ENCODE data around the gene ERC2.

Gene ERC2

GRCh38 chr3:56471771-56472170, 3.5 kb upstream of the ERC2 start:
- peaks cover 50% of the 10 kb centered on the region for H3K27me3 ChIP-seq (ENCODE audit: insufficient read depth, low read length)
- no peaks in the 10 kb centered on the region for H3K4me1 ChIP-seq (ENCODE audit: control insufficient read depth, insufficient read depth, low read length, unreplicated experiment)
- H3K36me3 ChIP-seq (ENCODE audit: insufficient read depth, low read length) = no peaks in the 10 kb centered on the region
- no peak overlapping the region for H2AFZ ChIP-seq (ENCODE audit: low read length, unreplicated experiment)
- no peak overlapping the region for H3K4me3 ChIP-seq (ENCODE audit: low read depth, low read length)
- H3K27ac ChIP-seq (ENCODE audit: low read depth, low read length) = no peak overlapping the region
- no peaks in the 10 kb centered on the region for H3K79me2 ChIP-seq (ENCODE audit: control insufficient read depth, insufficient read depth, low read length, unreplicated experiment)

- H2AFZ ChIP-seq (ENCODE audit: low read length, unreplicated experiment) = no peak overlapping the region
- no peak overlapping the region for H3K27ac ChIP-seq (ENCODE audit: low read depth, low read length)
- H3K4me1 ChIP-seq (ENCODE audit: control insufficient read depth, insufficient read depth, low read length, unreplicated experiment) = no peaks in the 10 kb centered on the region
- no peaks in the 10 kb centered on the region for H3K36me3 ChIP-seq (ENCODE audit: insufficient read depth, low read length)
- H3K4me3 ChIP-seq (ENCODE audit: low read depth, low read length) = no peak overlapping the region
- peaks cover 69% of the 10 kb centered on the region for H3K27me3 ChIP-seq (ENCODE audit: insufficient read depth, low read length)
- no peaks in the 10 kb centered on the region for H3K79me2 ChIP-seq (ENCODE audit: control insufficient read depth, insufficient read depth, low read length, unreplicated experiment)
Measured at GRCh38 chr3:56469141-56469540, 874 bp upstream of the ERC2 start.

GRCh38 chr3:56467801-56468183, 475 bp downstream of the ERC2 start:
- peak overlapping the region; percentile 47 for H3K4me3 ChIP-seq (ENCODE audit: low read depth, low read length)
- H3K27ac ChIP-seq (ENCODE audit: low read depth, low read length) = no peak overlapping the region
- H2AFZ ChIP-seq (ENCODE audit: low read length, unreplicated experiment) = no peak overlapping the region

GRCh38 chr3:56467108-56467507, 1.2 kb downstream of the ERC2 start:
- no peaks in the 10 kb centered on the region for H3K4me1 ChIP-seq (ENCODE audit: control insufficient read depth, insufficient read depth, low read length, unreplicated experiment)
- H3K36me3 ChIP-seq (ENCODE audit: insufficient read depth, low read length) = no peaks in the 10 kb centered on the region
- no peaks in the 10 kb centered on the region for H3K79me2 ChIP-seq (ENCODE audit: control insufficient read depth, insufficient read depth, low read length, unreplicated experiment)
- H3K27ac ChIP-seq (ENCODE audit: low read depth, low read length) = no peak overlapping the region
- H3K4me3 ChIP-seq (ENCODE audit: low read depth, low read length) = no peak overlapping the region
- H3K27me3 ChIP-seq (ENCODE audit: insufficient read depth, low read length) = peaks cover 75% of the 10 kb centered on the region
- H2AFZ ChIP-seq (ENCODE audit: low read length, unreplicated experiment) = no peak overlapping the region

More at GRCh38 chr3:56467801-56468183, 475 bp downstream of the ERC2 start:
- Histone ChIP-seq H3K36me3 (ENCODE audit: insufficient read depth, low read length) (no peaks in the 10 kb centered on the region), H3K4me1 (ENCODE audit: control insufficient read depth, insufficient read depth, low read length, unreplicated experiment) (no peaks in the 10 kb centered on the region), H3K27me3 (ENCODE audit: insufficient read depth, low read length) (peaks cover 69% of the 10 kb centered on the region), H3K79me2 (ENCODE audit: control insufficient read depth, insufficient read depth, low read length, unreplicated experiment) (no peaks in the 10 kb centered on the region)

- Histone ChIP-seq H3K36me3 (ENCODE audit: insufficient read depth, low read length) (no peaks in the 10 kb centered on the region), H3K27me3 (ENCODE audit: insufficient read depth, low read length) (peaks cover 37% of the 10 kb centered on the region; the same call in 1 of the 2 replicates), H3K4me3 (ENCODE audit: low read depth, low read length) (no peak overlapping the region), H3K27ac (ENCODE audit: low read depth, low read length) (no peak overlapping the region), H3K79me2 (ENCODE audit: control insufficient read depth, insufficient read depth, low read length, unreplicated experiment) (no peaks in the 10 kb centered on the region), H2AFZ (ENCODE audit: low read length, unreplicated experiment) (no peak overlapping the region), H3K4me1 (ENCODE audit: control insufficient read depth, insufficient read depth, low read length, unreplicated experiment) (no peaks in the 10 kb centered on the region)
Measured at GRCh38 chr3:56459719-56460118, 8.5 kb downstream of the ERC2 start.

DNA sequence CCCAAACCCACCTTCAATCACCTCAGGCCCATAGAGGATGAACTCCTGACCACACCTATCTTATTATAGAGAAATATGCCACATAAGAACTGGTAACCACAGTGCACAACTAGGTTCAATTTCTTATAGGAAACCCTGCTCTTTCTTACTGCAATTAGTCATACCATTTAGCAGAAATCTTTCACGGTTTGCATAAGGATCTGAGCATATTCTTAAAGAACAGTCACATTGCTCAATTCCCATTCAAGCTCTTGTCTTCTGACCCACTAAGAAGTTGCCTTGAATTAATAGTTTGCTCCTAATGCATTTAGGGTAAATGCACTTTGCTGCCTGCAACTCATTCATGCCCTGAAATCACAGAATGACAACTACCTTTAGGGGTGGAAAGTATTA, 9.2 kb downstream of the ERC2 start:
- no peak overlapping the region for H3K27ac ChIP-seq (ENCODE audit: low read depth, low read length)
- no peaks in the 10 kb centered on the region for H3K36me3 ChIP-seq (ENCODE audit: insufficient read depth, low read length)
- H3K4me1 ChIP-seq (ENCODE audit: control insufficient read depth, insufficient read depth, low read length, unreplicated experiment) = no peaks in the 10 kb centered on the region
- no peak overlapping the region for H2AFZ ChIP-seq (ENCODE audit: low read length, unreplicated experiment)
- peaks cover 35% of the 10 kb centered on the region; the same call in 1 of the 2 replicates for H3K27me3 ChIP-seq (ENCODE audit: insufficient read depth, low read length)
- no peaks in the 10 kb centered on the region for H3K79me2 ChIP-seq (ENCODE audit: control insufficient read depth, insufficient read depth, low read length, unreplicated experiment)
- no peak overlapping the region for H3K4me3 ChIP-seq (ENCODE audit: low read depth, low read length)

DNA sequence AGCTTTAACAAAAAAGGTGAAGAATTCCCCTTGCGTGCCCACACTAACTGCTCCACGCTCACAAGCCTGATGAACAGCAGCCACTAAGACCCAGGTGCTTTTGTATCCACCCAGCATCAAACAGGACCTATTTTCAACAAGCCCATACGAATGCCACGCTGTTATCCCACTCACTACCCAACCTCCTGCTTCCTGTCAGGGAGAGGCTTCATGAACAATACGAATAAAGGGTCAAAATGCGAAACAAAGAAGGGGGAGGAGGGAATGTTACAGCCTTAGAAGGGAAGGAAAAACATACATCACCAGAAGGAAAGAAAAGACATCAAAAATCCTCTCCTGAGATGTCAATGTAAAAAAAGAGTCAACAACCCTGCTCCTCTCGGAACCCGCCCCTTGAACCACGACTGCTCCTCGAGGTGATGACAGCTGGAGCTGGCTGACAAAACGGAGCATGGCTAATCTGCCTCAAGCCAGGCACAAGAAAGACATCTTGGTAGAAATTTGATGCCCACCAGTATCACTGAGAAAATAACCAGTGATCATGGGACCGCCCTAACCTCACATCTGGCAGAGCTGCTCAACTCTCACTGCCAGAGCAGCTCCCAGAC, 9.7 kb downstream of the ERC2 start:
- no peak overlapping the region for H2AFZ ChIP-seq (ENCODE audit: low read length, unreplicated experiment)
- no peak overlapping the region for H3K4me3 ChIP-seq (ENCODE audit: low read depth, low read length)
- H3K27ac ChIP-seq (ENCODE audit: low read depth, low read length) = no peak overlapping the region
- H3K36me3 ChIP-seq (ENCODE audit: insufficient read depth, low read length) = no peaks in the 10 kb centered on the region
- peaks cover 36% of the 10 kb centered on the region; the same call in 1 of the 2 replicates for H3K27me3 ChIP-seq (ENCODE audit: insufficient read depth, low read length)
- H3K4me1 ChIP-seq (ENCODE audit: control insufficient read depth, insufficient read depth, low read length, unreplicated experiment) = no peaks in the 10 kb centered on the region
- no peaks in the 10 kb centered on the region for H3K79me2 ChIP-seq (ENCODE audit: control insufficient read depth, insufficient read depth, low read length, unreplicated experiment)

DNA sequence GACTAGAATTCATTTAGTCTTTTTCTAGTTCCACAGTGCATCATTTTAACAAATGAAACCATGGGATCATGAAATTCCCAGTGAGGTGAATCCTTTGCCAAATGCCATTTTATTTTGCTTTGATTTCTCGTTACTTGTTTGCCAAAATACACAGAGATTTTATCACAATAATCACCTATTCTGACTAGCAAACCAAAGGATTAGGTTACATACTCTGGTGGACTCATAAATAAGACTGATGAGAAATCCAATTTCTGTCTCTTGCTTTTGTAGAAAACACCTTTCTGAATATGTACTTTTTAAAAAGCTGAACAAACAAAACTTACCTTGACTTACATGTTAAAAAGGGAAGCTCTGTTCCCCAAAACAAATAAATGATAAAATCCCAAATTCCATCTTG, 12.2 kb downstream of the ERC2 start:
- Histone ChIP-seq H3K79me2 (ENCODE audit: control insufficient read depth, insufficient read depth, low read length, unreplicated experiment) (no peaks in the 10 kb centered on the region), H3K27me3 (ENCODE audit: insufficient read depth, low read length) (peaks cover 29% of the 10 kb centered on the region; the same call in 1 of the 2 replicates), H3K27ac (ENCODE audit: low read depth, low read length) (no peak overlapping the region), H2AFZ (ENCODE audit: low read length, unreplicated experiment) (no peak overlapping the region), H3K36me3 (ENCODE audit: insufficient read depth, low read length) (no peaks in the 10 kb centered on the region), H3K4me3 (ENCODE audit: low read depth, low read length) (no peak overlapping the region), H3K4me1 (ENCODE audit: control insufficient read depth, insufficient read depth, low read length, unreplicated experiment) (no peaks in the 10 kb centered on the region)

DNA sequence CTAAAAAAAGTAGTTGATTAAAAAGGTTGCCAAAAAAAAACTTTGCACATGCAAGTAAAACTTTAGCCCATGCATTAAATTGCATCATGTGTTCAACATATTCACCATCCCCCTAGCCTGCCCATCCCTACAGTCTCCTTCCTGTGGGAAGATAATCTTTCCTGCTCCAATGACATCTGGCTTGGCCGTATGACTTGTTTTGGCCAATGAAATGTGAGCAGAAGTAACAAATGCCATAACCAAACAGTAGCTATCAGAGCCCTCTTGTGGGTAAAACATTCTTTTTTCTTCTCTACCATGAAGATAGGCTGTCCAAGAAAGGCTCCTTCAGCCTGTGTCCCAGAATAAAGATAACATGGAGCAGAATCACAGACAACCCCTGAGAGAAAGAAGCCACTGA, 15.3 kb downstream of the ERC2 start:
- Histone ChIP-seq H3K79me2 (ENCODE audit: control insufficient read depth, insufficient read depth, low read length, unreplicated experiment) (no peaks in the 10 kb centered on the region), H3K4me3 (ENCODE audit: low read depth, low read length) (no peak overlapping the region), H3K36me3 (ENCODE audit: insufficient read depth, low read length) (no peaks in the 10 kb centered on the region), H3K27me3 (ENCODE audit: insufficient read depth, low read length) (peaks cover 21% of the 10 kb centered on the region; the same call in 1 of the 2 replicates), H3K27ac (ENCODE audit: low read depth, low read length) (no peak overlapping the region), H2AFZ (ENCODE audit: low read length, unreplicated experiment) (no peak overlapping the region), H3K4me1 (ENCODE audit: control insufficient read depth, insufficient read depth, low read length, unreplicated experiment) (no peaks in the 10 kb centered on the region)

- no peaks in the 10 kb centered on the region for H3K4me1 ChIP-seq (ENCODE audit: control insufficient read depth, insufficient read depth, low read length, unreplicated experiment)
- H3K27ac ChIP-seq (ENCODE audit: low read depth, low read length) = no peak overlapping the region
- no peak overlapping the region for H3K4me3 ChIP-seq (ENCODE audit: low read depth, low read length)
- H3K27me3 ChIP-seq (ENCODE audit: insufficient read depth, low read length) = peaks cover 19% of the 10 kb centered on the region; the same call in 1 of the 2 replicates
- no peaks in the 10 kb centered on the region for H3K79me2 ChIP-seq (ENCODE audit: control insufficient read depth, insufficient read depth, low read length, unreplicated experiment)
- H2AFZ ChIP-seq (ENCODE audit: low read length, unreplicated experiment) = no peak overlapping the region
- no peaks in the 10 kb centered on the region for H3K36me3 ChIP-seq (ENCODE audit: insufficient read depth, low read length)
Measured at GRCh38 chr3:56452085-56452484, 16.2 kb downstream of the ERC2 start.

GRCh38 chr3:56443372-56443771, 24.9 kb downstream of the ERC2 start:
- no peaks in the 10 kb centered on the region for H3K4me1 ChIP-seq (ENCODE audit: control insufficient read depth, insufficient read depth, low read length, unreplicated experiment)
- H2AFZ ChIP-seq (ENCODE audit: low read length, unreplicated experiment) = no peak overlapping the region
- no peak overlapping the region for H3K4me3 ChIP-seq (ENCODE audit: low read depth, low read length)
- no peaks in the 10 kb centered on the region for H3K79me2 ChIP-seq (ENCODE audit: control insufficient read depth, insufficient read depth, low read length, unreplicated experiment)
- H3K27me3 ChIP-seq (ENCODE audit: insufficient read depth, low read length) = 0 out of 2 replicates have a peak, but pooled peaks cover 4% of the 10 kb centered on the region
- no peaks in the 10 kb centered on the region for H3K36me3 ChIP-seq (ENCODE audit: insufficient read depth, low read length)
- H3K27ac ChIP-seq (ENCODE audit: low read depth, low read length) = no peak overlapping the region
